ENCODE data around the gene NDST3.

Gene NDST3

DNA sequence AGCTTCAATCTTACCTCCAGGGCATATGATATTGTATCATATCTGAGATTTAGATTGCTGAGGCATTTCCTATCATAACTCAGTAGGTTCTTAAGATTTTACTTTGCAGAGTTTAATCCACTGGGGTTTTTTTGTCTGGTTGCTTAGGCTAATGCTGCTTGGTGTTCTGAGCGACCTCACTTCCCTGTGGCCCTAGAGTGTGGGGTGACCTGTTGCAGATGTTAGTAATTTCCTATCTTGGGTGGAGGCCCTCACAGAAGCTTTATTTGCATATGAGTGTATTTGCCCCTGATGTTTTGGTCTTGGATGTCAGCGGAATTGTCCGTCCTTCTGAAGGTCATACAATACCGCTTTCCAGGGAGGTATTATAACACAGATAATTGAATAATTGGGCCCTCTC, 137.1 kb downstream of the NDST3 start:
- no peak for DNase-seq (ENCODE audit: low read depth)
- no peak overlapping the region for H3K4me3 ChIP-seq (ENCODE audit: low read length)
- TF ChIP-seq, protein P1, sequence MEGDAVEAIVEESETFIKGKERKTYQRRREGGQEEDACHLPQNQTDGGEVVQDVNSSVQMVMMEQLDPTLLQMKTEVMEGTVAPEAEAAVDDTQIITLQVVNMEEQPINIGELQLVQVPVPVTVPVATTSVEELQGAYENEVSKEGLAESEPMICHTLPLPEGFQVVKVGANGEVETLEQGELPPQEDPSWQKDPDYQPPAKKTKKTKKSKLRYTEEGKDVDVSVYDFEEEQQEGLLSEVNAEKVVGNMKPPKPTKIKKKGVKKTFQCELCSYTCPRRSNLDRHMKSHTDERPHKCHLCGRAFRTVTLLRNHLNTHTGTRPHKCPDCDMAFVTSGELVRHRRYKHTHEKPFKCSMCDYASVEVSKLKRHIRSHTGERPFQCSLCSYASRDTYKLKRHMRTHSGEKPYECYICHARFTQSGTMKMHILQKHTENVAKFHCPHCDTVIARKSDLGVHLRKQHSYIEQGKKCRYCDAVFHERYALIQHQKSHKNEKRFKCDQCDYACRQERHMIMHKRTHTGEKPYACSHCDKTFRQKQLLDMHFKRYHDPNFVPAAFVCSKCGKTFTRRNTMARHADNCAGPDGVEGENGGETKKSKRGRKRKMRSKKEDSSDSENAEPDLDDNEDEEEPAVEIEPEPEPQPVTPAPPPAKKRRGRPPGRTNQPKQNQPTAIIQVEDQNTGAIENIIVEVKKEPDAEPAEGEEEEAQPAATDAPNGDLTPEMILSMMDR (conservative IDR thresholded peaks at IDR 0.05; ENCODE audit: low read depth, low read length), result no peak

DNA sequence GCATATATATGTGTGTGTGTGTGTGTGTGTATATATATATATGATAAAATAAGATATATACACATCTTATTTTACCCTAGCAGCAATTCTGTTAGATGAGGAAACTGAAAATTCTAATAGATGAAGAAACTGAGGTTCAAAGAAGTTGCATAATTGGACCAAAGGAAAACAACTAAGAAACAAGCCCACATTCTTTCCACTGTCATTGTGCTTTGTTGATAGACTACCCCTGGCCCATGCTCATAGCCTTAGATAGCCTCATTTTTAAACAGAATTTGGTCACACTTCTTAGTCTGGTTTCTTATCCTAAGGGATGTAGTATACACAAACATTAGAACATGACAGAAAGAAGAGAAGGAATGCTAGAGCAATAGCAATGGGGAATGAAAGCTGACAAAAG, 138.8 kb downstream of the NDST3 start:
- TF ChIP-seq, protein P1 (conservative IDR thresholded peaks at IDR 0.05; ENCODE audit: low read depth, low read length), result no peak
- DNase-seq (ENCODE audit: low read depth), result no peak
- H3K4me3 ChIP-seq (ENCODE audit: low read length), result no peak overlapping the region

DNA sequence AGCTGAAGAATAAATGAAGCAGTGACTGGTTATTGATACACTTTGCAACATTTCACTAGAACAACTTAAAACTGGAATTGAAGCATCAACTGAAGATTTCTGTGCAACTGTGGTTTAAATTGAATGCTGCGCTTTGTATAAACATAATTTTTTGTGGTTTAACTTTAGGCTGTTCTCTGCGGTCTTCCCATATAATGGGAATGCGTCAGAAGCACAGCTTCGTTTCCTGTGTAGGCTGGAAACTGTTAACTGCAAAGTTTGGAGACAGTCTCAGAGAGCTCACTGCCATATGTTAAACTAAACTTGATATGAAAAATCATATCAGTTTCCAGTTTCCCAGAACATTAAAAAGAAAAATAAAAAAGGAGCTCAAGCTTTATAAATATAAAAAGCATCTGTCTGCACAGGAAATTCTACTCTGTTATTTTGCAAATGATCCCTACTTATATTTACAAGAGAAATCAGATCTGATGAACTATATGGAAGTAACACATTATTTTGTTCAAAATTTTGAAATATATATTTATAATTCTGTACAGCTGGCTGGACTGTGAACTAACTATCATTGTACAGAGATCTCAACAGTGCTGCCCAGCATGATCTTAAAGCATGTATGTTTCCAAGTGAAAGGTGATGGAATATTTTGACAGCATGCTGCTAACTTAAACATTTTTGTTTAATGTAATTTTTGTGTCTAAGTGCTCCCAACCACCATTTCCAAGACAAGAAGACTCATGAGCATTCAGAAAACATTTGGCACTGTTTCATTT, 139.9 kb downstream of the NDST3 start:
- no peak for DNase-seq (ENCODE audit: low read depth)
- TF ChIP-seq, protein P1 (conservative IDR thresholded peaks at IDR 0.05; ENCODE audit: low read depth, low read length), result no peak
- no peak overlapping the region for H3K4me3 ChIP-seq (ENCODE audit: low read length)

DNA sequence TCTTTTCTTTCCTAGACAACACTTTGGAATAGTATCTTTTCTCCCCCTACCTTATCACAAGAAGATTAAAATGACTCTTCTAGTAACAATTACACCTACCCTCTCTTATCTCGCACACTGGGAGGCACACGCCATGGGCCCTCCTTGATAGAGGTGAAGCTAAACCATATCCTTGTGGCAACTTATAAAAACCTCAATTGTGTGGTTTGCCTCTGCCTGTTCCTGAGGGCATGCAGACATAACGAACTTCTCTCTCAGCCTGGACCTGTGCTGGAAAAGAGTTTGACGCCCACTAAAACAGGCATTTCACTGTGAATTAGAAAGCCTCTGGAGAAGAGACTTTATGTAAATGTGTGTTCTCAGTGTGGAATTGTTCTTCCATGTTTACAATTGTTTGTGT, 141.2 kb downstream of the NDST3 start:
- TF ChIP-seq, protein P1 (conservative IDR thresholded peaks at IDR 0.05; ENCODE audit: low read depth, low read length), result no peak

DNA sequence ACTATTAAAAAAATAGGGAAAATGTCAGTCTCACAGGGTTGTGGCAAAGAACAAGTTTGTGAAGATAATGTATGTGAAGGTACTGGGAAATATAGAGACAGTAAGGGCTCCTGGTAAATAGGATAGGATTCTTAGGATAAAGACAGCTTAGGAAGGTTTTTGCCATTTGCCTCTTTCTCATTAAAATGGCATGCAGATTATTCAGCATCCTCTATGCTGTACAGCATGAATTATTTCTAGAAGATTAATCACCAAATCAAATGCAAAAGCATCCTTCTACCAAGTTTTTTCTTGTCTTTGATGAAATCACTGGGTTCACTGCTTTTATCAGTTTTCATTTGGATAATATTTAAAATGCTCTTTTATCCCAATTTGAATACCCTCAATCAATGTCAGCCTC, 142.8 kb downstream of the NDST3 start:
- TF ChIP-seq, protein P1 (conservative IDR thresholded peaks at IDR 0.05; ENCODE audit: low read depth, low read length), result no peak
- DNase-seq (ENCODE audit: low read depth), result no peak
- no peak overlapping the region for H3K4me3 ChIP-seq (ENCODE audit: low read length)

More for the DNA sequence above, 141.2 kb downstream of the NDST3 start:
- H3K4me3 ChIP-seq (ENCODE audit: low read length), result no peak overlapping the region
- no peak for DNase-seq (ENCODE audit: low read depth)

DNA sequence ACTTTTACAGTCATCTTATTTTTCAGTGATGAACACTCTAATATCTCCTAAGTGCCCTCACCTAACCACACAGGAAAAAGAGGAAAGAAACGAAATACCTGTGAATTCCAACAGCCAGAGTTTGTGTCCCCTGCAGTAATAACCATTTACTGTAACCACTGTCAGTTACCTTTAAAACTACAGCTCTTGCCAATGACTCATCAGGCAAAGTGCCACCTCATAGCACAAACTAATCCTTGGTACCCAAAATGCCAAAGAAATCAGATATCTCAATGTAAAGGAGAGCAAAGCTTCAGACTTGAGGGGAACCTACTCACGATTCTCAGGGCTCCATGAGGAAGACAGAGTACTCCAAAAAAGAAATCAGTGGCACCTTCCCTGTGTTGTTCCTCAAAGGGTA, 146.5 kb downstream of the NDST3 start:
- peak; percentile 10 for DNase-seq (ENCODE audit: low read depth)
- TF ChIP-seq, protein P1 (conservative IDR thresholded peaks at IDR 0.05; ENCODE audit: low read depth, low read length), result no peak
- H3K4me3 ChIP-seq (ENCODE audit: low read length), result no peak overlapping the region

DNA sequence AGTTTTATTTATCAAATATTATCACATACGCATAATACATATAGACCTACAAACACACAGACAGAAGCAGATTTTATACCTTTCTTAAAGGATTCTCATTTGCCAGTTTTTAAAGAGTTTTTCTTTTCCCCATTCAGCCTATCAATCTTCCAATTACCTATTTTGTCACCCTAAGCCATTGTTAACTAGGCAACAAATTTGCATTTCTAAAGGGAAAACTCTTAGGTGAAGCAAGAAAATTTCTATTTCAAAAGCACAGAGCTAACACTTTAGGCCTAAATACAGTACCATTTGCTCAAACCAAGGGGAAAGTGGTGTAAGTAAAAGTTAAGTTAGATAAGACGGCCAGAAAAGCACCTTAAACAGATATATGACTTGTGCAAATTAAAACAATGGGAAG, 156.6 kb downstream of the NDST3 start:
- DNase-seq (ENCODE audit: low read depth), result no peak
- TF ChIP-seq, protein P1 (conservative IDR thresholded peaks at IDR 0.05; ENCODE audit: low read depth, low read length), result no peak
- H3K4me3 ChIP-seq (ENCODE audit: low read length), result no peak overlapping the region

Measured in retinal pigment epithelial cell (primary cell).